IPS-18c (cell line): ENCODE results near the gene AGXT.

ENCODE experiments used
- H3K4me3 ChIP-seq: 2 replicates; pipeline ENCODE4 v1.7.0; 2013; ENCODE audit warnings: low read depth, mild to moderate bottlenecking, low read length, moderate library complexity; ENCODE audit not compliant: insufficient read depth
- H3K9me3 ChIP-seq: one replicate; pipeline ENCODE4 v1.6.1; 2013; ENCODE audit warnings: mild to moderate bottlenecking, low read length, moderate library complexity; ENCODE audit not compliant: control insufficient read depth, insufficient read depth

The AGXT gene

DNA sequence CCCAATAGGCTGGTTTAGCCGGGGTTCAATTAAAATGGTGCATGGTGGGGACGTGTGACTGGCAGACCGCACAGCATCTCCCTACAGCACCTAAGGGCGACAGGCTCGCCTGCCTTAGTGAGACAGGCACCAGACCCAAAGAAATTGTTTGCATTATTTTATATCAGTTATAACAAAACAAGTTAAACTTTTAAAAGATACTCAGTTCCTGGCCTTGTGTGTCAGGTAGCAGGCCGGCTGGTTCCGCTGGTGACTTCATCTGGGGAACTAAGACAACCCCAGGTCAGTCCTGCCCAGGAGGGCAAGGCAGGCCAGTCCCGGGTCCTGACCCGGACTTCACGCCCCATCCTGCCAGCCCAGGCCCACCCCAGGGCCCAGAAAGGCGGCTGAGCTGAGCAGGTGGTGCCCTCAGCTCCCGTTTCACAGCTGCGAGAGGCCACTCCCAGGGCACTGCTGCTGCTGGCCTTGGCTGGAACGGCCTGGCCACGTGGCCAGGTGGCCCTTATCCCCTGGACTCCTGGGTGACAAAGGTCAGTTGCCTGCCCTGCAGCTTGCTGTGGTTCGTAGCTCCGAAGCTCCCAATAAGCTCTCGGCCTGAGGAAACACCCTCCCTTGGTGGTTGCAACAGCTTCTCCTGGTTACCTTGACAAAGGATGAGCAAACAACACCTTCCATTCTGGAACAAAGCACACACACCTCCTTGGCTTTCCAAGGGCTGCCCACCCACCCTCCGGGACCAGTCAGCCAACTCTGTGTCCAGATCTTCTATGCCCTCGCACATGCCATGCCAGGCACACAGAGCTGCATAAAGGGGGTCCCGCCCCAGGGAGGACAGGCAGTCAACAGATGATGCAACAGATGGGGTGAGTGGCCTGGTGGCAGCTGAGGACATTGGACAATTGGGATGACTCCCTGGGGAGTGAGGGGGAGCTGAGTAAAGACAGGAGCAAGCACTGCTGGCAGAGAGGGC is 11.3 kb upstream of the AGXT start:
- Histone ChIP-seq H3K9me3 (peaks cover 4% of the 10 kb centered on the region), H3K4me3 (no peak overlapping the region)

- no peak overlapping the region for H3K4me3 ChIP-seq
- peaks cover 4% of the 10 kb centered on the region for H3K9me3 ChIP-seq
These were observed 10.3 kb upstream of the AGXT start for GRCh38 chr2:240858321-240858720.

DNA sequence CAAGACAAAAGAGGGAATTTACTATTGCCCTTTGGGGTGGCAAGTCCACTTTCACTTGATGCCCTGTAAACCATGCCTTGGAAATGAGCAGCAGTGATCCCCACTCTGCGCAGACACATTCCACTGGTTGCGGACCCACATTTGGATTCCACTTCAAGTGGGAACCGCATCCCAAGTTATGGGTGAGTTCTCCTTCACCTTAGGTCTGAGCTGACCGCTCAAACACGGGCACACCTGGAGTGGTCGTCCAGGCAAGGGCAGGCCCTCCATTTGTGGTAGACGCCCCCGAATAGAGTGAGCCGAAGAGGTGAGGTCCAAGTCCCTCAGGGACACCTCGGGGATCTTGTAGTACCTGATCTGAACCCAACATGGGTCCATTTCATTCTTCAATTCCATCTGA is 9.8 kb upstream of the AGXT start:
- Histone ChIP-seq H3K4me3 (no peak overlapping the region), H3K9me3 (peaks cover 4% of the 10 kb centered on the region)

DNA sequence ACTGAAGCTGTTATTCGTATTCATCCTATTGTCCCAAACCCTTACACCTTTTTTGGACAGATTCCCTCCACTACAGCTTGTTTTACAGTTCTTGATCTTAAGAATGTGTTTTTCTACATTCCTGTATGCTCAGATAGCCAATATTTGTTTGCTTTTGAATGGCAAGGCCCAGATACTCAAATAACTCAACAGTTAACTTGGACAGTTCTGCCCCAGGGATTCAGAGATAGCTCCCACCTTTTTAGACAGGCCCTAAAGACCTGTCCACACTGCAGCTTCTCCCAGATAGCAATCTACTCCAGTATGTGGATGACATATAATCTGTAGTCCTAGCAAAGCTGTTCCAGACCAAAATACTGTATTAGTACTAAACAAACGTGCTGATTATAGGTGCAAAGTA is 7.1 kb upstream of the AGXT start:
- Histone ChIP-seq H3K4me3 (no peak overlapping the region), H3K9me3 (no peaks in the 10 kb centered on the region)

DNA sequence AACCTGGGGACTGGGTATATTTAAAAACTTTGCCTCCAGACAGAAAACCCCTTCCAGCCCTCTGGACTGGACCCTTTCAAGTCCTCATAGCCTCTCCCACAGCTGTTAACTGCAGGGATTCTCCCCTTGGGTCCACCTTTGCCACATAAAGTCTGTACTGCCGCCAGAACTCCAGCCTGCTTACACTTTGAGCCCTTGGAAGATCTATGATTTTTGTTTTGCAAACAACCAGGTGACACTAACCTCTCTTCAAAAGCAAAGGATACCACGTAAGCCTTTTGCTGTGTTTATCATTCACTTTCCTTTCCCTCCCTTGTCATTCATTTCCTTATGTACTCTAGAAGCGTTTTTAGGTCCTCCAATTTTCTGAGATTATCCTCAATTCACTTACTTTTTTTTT is 4.1 kb upstream of the AGXT start:
- H3K9me3 ChIP-seq, result no peaks in the 10 kb centered on the region
- no peak overlapping the region for H3K4me3 ChIP-seq

- Histone ChIP-seq H3K9me3 (no peaks in the 10 kb centered on the region), H3K4me3 (no peak overlapping the region)
These were observed 3.2 kb upstream of the AGXT start for GRCh38 chr2:240865391-240865790.

DNA sequence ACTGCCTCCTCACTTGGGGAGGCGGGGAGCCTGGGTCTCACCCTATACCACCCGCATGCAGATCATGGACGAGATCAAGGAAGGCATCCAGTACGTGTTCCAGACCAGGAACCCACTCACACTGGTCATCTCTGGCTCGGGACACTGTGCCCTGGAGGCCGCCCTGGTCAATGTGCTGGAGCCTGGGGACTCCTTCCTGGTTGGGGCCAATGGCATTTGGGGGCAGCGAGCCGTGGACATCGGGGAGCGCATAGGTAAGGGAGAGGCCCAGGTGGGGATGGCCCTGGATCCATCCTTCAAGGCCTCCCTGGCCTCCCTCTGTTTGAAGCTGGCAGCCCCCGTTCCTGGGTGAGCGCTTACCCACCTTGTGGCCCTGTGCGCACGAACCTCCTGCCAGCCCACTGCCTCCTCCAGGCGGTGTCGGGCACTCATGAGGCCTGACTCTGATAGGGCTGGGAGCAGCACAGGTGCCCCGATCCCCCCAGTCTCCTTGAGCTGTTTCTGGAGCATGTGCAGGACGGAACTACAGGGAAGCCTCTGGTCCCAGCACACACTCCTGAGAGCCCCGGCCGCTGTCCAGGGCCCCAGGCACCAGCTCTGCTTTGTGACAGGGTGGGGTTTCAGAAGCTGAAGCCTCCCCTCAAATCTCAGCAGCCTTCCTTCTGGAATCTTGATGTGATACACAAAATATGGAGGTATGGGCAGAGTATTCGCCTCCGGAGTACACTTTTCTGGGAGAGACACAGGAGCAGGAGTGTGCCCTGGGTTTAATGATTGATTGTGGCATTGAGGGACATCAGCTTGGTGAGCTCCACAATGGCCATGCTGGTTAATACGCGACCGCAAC is 708 bp downstream of the AGXT start:
- H3K9me3 ChIP-seq, result no peaks in the 10 kb centered on the region
- no peak overlapping the region for H3K4me3 ChIP-seq

- no peak overlapping the region for H3K4me3 ChIP-seq
These were observed 1.6 kb downstream of the AGXT start for GRCh38 chr2:240869956-240870875.

GRCh38 chr2:240871071-240871958 is 2.7 kb downstream of the AGXT start:
- Histone ChIP-seq H3K4me3 (no peak overlapping the region), H3K9me3 (no peaks in the 10 kb centered on the region)

More at GRCh38 chr2:240869956-240870875, 1.6 kb downstream of the AGXT start:
- no peaks in the 10 kb centered on the region for H3K9me3 ChIP-seq

DNA sequence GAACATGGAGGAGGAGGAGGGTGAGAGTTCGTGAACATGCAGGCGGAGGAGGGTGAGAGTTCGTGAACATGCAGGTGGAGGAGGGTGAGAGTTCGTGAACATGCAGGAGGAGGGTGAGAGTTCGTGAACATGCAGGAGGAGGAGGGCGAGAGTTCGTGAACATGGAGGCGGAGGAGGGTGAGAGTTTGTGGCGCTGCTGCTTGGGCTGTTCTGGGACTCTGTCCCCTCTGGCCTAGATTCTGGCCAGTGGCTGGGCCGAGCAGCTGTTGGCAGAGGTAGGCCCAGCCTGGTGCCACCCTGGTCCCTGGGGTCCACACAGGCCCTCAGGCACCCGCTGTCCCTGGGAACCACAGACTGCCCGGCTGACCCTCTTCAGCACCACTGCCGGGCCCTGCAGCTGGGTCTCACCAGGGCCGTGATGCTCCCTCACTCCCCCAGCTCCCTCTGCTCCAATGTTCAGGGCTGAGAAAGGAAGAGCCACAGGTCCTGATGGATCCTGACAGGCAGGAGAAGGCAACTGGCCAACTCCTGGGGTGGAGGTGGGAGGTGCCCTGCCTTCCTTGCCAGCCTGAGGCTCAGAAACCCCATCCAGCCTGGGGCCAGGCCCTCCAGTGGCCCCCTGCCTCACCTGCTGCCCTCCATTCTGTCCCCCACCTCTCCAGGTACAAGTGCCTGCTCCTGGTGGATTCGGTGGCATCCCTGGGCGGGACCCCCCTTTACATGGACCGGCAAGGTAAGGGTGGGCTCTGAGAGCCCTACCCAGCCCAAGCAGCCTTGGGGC is 3.9 kb downstream of the AGXT start:
- no peaks in the 10 kb centered on the region for H3K9me3 ChIP-seq

DNA sequence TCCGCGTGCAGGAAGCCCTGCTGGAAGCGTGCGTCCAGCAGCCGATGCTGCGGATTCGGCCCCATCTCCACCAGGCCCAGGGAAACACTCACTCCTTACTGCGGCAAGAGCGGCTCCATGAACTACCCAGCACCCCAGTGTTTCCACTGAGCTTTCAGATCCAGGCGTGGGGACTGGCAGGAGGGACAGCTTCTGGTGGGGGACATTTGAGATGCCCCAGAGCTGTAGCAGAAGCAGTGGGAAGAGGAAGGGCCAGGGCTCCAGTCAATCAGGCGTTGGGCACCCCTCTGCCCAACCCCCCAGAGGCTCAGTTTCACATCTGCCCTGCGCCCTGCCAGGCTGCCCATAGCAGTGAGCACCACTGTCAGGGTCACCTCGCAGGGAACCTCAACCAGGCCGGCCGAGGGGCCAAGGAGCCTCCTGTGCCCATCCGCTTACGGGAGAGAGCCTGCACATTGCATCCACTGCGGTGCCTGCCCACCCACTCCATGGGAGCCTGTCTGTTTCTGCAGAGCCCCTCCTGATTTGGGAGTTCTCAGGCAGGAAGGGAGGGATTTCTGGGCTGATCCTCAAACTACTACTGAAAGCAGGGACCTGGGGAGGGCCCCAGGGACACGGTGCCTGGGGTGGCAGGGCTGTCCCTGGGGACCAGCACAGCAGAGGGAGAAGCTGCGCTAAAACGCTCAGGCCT is 4.6 kb downstream of the AGXT start:
- no peak overlapping the region for H3K4me3 ChIP-seq
- H3K9me3 ChIP-seq, result no peaks in the 10 kb centered on the region

More for the DNA sequence above, 3.9 kb downstream of the AGXT start:
- H3K4me3 ChIP-seq, result no peak overlapping the region

DNA sequence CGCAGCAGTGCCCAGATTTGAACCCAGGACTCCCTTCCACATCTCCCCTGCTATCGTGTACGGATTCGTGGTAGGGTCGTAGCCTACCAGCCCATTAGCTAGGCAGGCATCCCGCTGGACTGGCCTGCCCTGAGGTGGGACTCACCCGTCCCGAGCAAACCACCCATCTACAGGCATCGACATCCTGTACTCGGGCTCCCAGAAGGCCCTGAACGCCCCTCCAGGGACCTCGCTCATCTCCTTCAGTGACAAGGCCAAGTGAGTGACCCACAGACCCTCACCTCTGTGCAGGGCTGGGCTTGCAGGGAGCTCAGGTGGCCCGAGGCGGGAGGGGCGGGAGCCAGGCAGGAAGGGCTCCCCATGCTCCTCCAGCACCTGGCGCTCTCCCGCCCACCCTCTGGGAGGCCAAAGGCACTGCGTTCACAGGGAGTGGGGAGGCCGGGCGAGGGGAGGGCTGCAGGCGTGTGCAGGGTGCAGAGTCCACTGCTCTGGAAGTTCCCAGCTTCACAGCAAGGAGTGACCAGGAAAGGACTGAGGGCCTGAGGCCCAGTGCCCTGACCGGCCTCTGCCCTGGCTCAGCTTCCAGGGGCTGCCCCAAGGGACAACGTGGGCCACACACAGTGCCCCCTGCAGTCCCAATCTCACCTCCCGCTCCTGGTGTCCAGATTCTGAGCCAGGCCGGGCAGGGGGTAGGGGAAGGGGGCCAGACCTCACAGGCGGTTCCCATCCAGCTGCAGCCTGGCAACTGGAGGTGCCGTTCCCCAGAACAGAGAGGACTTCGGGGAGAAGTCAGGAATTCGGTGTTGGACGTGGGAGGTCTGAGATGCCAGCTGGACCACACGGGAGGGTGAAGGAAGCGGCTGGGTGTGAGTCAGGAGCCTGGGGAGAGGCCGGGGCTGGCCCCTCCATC is 5.4 kb downstream of the AGXT start:
- Histone ChIP-seq H3K9me3 (no peaks in the 10 kb centered on the region), H3K4me3 (no peak overlapping the region)

- Histone ChIP-seq H3K9me3 (no peaks in the 10 kb centered on the region), H3K4me3 (no peak overlapping the region)
These were observed 6.1 kb downstream of the AGXT start for GRCh38 chr2:240874715-240875227.
